Measurements from ENCODE around the gene PSMA8. TPM values are rescaled to one million over a fixed set of nuclear protein-coding genes. Genes with fewer than 3 reads are reported as not detected.

PSMA8 gene
- total RNA-seq, 1 donor from 2014 or later: not detected

DNA sequence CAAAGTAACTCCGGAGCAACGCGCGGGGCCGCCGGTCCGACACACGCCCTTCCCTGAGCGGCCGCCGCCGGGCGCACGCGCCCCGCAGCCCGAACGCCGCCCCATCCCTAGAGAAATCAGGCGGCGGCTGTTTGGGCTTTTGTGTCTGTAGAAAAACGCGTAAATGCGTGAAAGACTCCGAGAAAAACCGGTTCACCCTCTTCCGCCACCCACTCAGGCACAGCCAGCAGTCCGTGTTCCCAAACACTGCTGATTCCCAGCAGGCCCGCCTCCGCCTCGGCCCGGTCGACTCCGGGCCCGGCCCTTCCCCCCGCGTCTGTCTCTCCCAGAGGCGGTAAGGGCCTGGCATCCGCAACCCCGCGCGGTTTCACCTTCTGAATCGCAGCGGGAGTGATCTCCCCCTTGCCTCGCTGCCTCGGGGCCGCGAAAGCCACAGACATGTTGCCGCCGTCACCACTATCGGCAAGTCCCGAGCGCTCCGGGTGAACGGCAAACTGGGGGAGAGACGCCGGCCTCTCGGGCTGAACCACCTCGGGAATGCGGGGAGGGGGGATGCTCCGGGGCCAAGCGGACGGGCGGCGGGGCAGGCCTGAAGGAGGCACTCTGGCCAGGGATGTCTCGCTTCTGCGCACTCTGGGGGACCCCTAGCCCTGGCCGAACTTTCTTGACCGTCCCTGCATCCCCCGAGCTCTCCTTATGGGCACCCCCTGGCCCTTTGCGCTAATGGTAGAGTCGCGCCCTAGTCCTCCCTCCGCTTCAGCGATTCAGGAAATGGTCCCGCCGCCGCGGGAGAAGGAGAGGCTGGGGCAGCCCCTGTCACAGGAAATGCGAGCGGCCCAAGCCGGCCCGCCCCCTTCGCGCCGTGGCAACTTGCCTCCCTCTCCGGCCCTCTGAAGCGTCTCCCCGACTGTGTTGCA is 43.3 kb upstream of the PSMA8 start, which contains the start of gene SS18:
SS18 (minus strand) TSS at position 484 of the 917 bp plus-strand sequence; CDS start at position 440, 44 bp downstream.
- H3K9me3 Mint-ChIP-seq (ENCODE audit: unreplicated experiment): no peaks in the 10 kb centered on the region
- peaks cover 7% of the 10 kb centered on the region for H3K27me3 Mint-ChIP-seq (ENCODE audit: unreplicated experiment)
- H3K4me1 Mint-ChIP-seq (ENCODE audit: unreplicated experiment): peaks cover 17% of the 10 kb centered on the region
- H3K27ac Mint-ChIP-seq (ENCODE audit: unreplicated experiment): peak within 1 kb of the TSS; percentile 98
- TF ChIP-seq, protein P1, sequence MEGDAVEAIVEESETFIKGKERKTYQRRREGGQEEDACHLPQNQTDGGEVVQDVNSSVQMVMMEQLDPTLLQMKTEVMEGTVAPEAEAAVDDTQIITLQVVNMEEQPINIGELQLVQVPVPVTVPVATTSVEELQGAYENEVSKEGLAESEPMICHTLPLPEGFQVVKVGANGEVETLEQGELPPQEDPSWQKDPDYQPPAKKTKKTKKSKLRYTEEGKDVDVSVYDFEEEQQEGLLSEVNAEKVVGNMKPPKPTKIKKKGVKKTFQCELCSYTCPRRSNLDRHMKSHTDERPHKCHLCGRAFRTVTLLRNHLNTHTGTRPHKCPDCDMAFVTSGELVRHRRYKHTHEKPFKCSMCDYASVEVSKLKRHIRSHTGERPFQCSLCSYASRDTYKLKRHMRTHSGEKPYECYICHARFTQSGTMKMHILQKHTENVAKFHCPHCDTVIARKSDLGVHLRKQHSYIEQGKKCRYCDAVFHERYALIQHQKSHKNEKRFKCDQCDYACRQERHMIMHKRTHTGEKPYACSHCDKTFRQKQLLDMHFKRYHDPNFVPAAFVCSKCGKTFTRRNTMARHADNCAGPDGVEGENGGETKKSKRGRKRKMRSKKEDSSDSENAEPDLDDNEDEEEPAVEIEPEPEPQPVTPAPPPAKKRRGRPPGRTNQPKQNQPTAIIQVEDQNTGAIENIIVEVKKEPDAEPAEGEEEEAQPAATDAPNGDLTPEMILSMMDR (IDR thresholded peaks at IDR 0.05; ENCODE audit: unreplicated experiment): no peak
- peak; percentile 90 for DNase-seq (ENCODE audit: low spot score)
- peak within 1 kb of the TSS; percentile 98 for H3K4me3 Mint-ChIP-seq (ENCODE audit: unreplicated experiment)
- H3K36me3 Mint-ChIP-seq (ENCODE audit: low read depth, unreplicated experiment): no peaks in the 10 kb centered on the region

DNA sequence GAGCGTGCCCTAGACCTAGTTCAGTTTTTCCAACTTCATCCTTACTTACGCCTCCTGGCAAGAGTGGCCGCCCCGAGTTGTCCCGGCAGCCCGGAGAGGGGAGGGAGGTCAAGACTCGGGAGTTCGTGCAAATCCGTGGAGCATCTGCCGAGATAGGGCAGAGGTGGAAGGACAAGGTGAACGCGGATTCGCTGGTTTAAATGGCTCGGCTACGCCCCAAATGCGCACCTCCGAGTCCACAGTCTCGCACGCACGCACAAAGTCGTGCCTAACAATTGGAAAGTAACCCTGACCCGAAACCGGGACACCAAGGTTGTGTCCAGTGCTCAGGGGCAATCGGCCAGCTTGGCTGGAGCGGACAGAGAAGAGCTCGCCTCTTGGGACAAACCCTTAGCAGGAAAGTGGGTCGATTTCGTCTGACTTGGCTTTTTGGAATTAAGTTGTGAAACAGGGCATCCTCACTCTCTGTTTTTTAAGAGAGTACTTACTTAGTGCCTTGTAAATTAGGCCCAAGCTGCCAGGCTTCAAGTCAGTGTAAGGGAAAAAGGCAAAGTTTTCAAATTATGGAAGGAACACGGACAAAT is 42.5 kb upstream of the PSMA8 start:
- TF ChIP-seq, protein P1 (IDR thresholded peaks at IDR 0.05; ENCODE audit: unreplicated experiment): no peak
- Mint-ChIP-seq H3K27me3 (ENCODE audit: unreplicated experiment) (peaks cover 5% of the 10 kb centered on the region), H3K36me3 (ENCODE audit: low read depth, unreplicated experiment) (no peaks in the 10 kb centered on the region), H3K4me3 (ENCODE audit: unreplicated experiment) (peak overlapping the region; percentile 98), H3K27ac (ENCODE audit: unreplicated experiment) (peak overlapping the region; percentile 98), H3K4me1 (ENCODE audit: unreplicated experiment) (peaks cover 17% of the 10 kb centered on the region), H3K9me3 (ENCODE audit: unreplicated experiment) (no peaks in the 10 kb centered on the region)
- DNase-seq (ENCODE audit: low spot score): no peak

DNA sequence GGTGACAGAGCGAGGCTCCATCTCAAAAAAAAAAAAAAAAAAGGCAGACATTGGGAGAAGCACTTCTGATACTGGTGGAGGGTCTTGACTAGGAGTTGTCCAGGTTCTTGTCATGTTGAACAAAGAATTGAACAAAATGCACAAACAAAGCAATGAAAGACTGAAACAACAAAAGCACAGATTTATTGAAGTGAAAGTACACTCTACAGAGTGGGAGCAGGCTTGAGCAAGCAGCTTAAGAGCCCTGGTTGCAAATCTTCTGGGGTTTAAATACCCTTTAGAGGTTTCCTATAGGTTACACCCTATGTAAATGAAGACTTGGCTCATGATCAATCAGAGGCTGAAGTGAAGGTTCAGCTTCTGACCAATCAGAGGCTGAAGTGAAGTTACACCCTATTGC is 36.8 kb upstream of the PSMA8 start:
- H3K4me3 Mint-ChIP-seq (ENCODE audit: unreplicated experiment): no peak overlapping the region
- H3K9me3 Mint-ChIP-seq (ENCODE audit: unreplicated experiment): no peaks in the 10 kb centered on the region
- TF ChIP-seq, protein P1 (IDR thresholded peaks at IDR 0.05; ENCODE audit: unreplicated experiment): no peak
- H3K27ac Mint-ChIP-seq (ENCODE audit: unreplicated experiment): no peak overlapping the region
- no peaks in the 10 kb centered on the region for H3K27me3 Mint-ChIP-seq (ENCODE audit: unreplicated experiment)
- no peak for DNase-seq (ENCODE audit: low spot score)
- H3K4me1 Mint-ChIP-seq (ENCODE audit: unreplicated experiment): no peaks in the 10 kb centered on the region
- H3K36me3 Mint-ChIP-seq (ENCODE audit: low read depth, unreplicated experiment): no peaks in the 10 kb centered on the region

DNA sequence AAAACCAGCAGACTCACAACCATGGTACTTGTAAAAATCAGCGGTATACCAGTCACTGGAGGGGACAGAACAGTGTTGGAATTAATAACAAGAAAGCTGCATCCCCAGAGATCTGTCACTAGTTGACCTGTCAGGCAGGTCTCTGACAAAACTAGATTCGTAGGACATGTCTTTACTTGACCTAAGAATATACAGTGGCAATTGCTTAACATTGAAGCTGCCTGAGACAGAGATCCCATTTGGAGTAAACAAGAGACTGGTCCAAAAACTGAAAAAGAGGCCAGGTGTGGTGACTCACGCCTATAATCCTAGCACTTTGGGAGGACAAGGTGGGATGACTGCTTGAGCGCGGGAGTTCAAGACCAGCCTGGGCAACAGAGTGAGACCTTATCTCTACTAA is 36.1 kb upstream of the PSMA8 start:
- Mint-ChIP-seq H3K4me1 (ENCODE audit: unreplicated experiment) (no peaks in the 10 kb centered on the region), H3K9me3 (ENCODE audit: unreplicated experiment) (no peaks in the 10 kb centered on the region), H3K4me3 (ENCODE audit: unreplicated experiment) (no peak overlapping the region), H3K27me3 (ENCODE audit: unreplicated experiment) (no peaks in the 10 kb centered on the region), H3K36me3 (ENCODE audit: low read depth, unreplicated experiment) (no peaks in the 10 kb centered on the region), H3K27ac (ENCODE audit: unreplicated experiment) (no peak overlapping the region)
- TF ChIP-seq, protein P1 (IDR thresholded peaks at IDR 0.05; ENCODE audit: unreplicated experiment): no peak
- no peak for DNase-seq (ENCODE audit: low spot score)

DNA sequence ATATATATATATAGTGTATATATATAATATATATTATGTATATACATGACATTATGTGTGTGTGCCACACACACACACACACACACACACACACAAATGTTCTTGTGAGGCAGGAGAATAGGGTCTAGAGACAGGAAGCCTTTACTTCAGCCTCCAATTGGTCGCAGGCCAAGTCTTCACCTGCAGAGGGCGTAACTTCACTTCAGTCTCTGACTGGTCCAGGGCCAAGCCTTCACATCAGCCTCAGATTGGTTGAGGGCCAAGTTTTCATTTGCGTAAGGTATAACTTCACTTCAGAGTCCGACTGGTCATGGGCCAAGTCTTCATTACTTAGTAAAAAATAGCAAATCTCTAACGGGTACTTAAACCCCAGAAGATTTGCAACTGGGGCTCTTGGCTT is 30.1 kb upstream of the PSMA8 start:
- Mint-ChIP-seq H3K36me3 (ENCODE audit: low read depth, unreplicated experiment) (no peaks in the 10 kb centered on the region), H3K27me3 (ENCODE audit: unreplicated experiment) (no peaks in the 10 kb centered on the region), H3K27ac (ENCODE audit: unreplicated experiment) (no peak overlapping the region), H3K4me3 (ENCODE audit: unreplicated experiment) (no peak overlapping the region), H3K9me3 (ENCODE audit: unreplicated experiment) (no peaks in the 10 kb centered on the region), H3K4me1 (ENCODE audit: unreplicated experiment) (no peaks in the 10 kb centered on the region)
- TF ChIP-seq, protein P1 (IDR thresholded peaks at IDR 0.05; ENCODE audit: unreplicated experiment): peak; percentile 64
- peak; percentile 53 for DNase-seq (ENCODE audit: low spot score)

Data from endothelial cell (in vitro differentiated cells).